GM18502 (cell line): ENCODE data around the gene DHRS4L2.
"Not testable (repeated sequence)": the region's sequence is repeated elsewhere in the genome, so short reads cannot be mapped to it uniquely, and the experiment has no call there.

ENCODE experiments used
- ATAC-seq: cut with Tn5 transposase; IDR thresholded peaks from one replicate; pipeline ENCODE4 v1.9.1; 2021; ENCODE audit warnings: mild to moderate bottlenecking; ENCODE audit not compliant: unreplicated experiment, poor library complexity

DHRS4L2 gene

GRCh38 chr14:24013654-24014514 is 25.2 kb downstream of the DHRS4L2 start:
- no peak for ATAC-seq

- not testable (repeated sequence) for ATAC-seq
These were observed 27.0 kb downstream of the DHRS4L2 start for GRCh38 chr14:24015745-24016144.

DNA sequence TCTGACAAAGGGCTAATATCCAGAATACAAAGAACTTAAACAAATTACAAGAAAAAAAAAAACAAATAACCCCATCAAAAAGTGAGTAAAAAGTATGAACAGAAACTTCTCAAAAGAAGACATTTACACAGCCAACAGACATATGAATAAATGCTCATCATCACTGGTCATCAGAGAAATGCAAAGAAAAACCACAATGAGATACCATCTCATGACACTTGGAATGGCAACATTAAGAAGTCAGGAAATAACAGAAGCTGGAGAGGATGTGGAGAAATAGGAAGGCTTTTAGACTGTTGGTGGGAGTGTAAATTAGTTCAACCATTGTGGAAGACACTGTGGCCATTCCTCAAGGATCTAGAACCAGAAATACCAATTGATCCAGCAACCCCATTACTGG is 30.2 kb downstream of the DHRS4L2 start:
- not testable (repeated sequence) for ATAC-seq

DNA sequence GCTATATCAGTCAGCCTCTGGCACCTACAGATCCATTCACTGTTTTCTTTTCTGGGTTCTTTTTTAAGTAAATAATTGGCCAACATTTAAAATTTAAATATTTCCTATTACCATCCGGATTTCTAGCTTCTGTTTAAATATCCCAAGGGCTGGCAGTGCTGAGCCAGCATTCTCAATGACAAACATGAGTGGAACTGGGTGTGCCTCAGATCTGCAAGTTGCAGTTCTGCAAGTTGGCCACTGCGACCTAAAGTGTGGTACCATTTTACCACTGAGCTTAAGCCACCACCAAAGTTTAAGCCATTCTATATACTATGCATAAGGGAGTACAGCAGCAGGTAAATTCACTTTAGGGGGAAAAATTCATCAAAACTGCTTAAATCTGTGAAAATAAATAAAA is 31.2 kb downstream of the DHRS4L2 start:
- ATAC-seq: not testable (repeated sequence)

DNA sequence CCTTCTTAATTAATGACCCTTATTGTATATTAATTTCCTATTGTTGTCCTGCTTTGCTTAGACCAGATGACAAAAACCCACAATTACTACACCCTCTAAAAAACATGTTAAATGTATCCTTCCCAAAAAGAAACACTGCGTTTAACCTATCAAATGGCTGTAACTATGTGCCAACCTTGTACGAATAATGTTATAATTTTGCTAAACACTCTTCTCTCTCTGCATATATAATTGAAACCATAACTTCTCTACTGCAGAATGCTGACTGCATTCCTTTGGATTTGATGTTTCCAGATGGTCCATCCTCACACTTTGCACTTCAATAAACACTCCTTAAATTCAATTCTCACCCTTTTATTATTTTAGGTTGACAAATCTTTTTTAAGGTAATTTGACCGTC is 31.8 kb downstream of the DHRS4L2 start:
- ATAC-seq: not testable (repeated sequence)

DNA sequence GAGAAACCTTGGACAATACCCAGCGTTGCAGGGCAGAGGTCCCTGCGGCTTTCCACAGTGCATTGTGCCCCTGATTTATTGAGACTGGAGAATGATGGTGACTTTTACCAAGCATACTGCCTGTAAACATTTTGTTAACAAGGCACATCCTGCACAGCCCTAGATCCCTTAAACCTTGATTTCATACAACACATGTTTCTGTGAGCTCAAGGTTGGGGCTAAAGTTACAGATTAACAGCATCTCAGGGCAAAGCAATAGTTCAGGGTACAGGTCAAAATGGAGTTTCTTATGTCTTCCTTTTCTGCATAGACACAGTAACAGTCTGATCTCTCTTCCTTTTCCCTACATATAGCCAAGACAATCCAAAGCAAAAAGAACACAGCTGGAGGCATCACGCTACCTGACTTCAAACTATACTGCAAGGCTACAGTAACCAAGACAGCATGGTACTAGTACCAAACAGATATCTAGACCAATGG is 36.2 kb downstream of the DHRS4L2 start:
- not testable (repeated sequence) for ATAC-seq

- ATAC-seq: not testable (repeated sequence)
These were observed 41.0 kb downstream of the DHRS4L2 start for GRCh38 chr14:24029687-24030086.

DNA sequence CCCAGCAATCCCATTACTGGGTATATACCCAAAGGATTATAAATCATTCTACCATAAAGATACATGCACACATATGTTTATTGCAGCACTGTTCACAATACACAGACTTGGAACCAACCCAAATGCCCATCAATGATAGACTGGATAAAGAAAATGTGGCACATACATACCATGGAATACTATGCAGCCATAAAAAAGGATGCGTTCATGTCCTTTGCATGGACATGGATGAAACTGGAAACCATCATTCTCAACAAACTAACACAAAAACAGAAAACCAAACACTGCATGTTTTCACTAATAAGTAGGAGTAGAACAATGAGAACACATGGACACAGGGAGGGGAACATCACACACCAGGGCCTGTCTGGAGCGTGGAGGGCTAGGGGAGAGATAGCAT is 42.6 kb downstream of the DHRS4L2 start:
- not testable (repeated sequence) for ATAC-seq

- ATAC-seq: no peak
These were observed 44.1 kb downstream of the DHRS4L2 start for GRCh38 chr14:24032727-24033418.

GRCh38 chr14:24035769-24036168 is 47.0 kb downstream of the DHRS4L2 start:
- ATAC-seq: peak; percentile 18

- ATAC-seq: peak; percentile 80
These were observed 47.6 kb downstream of the DHRS4L2 start for GRCh38 chr14:24036169-24036962.

- peak; percentile 23 for ATAC-seq
These were observed 48.4 kb downstream of the DHRS4L2 start for GRCh38 chr14:24036963-24037657.

- ATAC-seq: no peak
These were observed 48.9 kb downstream of the DHRS4L2 start for GRCh38 chr14:24037658-24038037.

DNA sequence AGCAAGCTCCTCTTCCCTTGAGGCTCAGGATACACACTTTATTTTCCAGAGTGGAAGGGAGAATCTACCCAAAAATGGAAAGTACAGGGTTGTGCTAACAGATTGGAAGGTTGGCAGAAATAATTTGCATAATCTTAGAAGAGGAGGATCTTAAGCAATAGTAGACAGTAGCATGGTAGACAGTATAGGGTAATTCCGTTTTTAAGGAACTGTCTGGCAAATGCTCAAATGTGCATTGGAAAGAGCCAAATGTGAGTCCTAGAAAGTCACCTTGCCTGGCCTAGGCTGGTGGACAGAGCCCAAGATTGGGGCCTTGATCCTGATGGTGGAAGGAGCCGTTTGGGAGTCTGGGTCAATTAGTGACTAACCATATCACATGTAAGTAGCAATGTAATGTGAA is 50.0 kb downstream of the DHRS4L2 start:
- no peak for ATAC-seq

- no peak for ATAC-seq
These were observed 52.0 kb downstream of the DHRS4L2 start for GRCh38 chr14:24040692-24041091.

DNA sequence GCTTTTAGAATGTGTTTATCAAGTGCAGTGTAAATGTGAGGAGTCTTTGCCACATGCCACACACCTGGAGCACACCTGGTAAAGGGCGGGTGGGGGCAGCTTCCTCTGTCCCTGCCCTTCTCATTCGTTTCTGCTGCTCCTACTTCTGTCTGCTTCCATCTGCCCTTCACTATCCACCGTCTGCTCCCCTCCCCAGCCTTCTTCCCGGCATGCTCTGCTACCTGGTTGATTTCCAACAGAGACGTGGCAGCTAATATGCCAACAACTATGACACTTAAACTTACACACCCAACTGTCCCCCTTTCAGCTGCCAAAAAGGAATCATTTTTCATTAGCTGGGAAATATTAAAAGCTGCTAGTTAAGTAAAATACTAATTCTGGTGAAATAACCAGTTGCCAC is 54.0 kb downstream of the DHRS4L2 start:
- no peak for ATAC-seq

DNA sequence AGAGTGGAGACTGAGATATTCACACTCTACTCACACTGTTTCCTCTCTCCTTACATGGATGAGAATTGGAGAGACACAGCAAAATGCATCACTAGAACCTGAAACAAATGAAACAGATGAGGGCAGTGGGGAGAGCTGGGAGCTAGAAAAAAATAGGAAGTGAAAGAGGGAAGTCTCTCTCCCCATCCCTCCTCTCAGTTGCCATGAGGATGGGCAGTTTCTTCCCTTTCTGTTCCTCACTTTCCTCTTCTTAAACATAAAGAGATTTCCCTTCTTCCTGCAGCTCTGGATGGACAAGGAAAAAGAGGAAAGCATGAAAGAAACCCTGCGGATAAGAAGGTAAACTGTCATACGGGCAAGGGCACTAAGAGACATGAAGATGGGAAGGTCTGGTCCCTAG is 60.3 kb downstream of the DHRS4L2 start:
- not testable (repeated sequence) for ATAC-seq

- ATAC-seq: not testable (repeated sequence)
These were observed 62.0 kb downstream of the DHRS4L2 start for GRCh38 chr14:24050753-24051152.

- ATAC-seq: no peak
These were observed 62.6 kb downstream of the DHRS4L2 start for GRCh38 chr14:24051176-24051788.
